Bone marrow (tissue), 2 donors: ENCODE measurements around the gene CFAP54.
A peak's percentile ranks its signal among the peaks of the same experiment; 100 is the strongest.
"Not testable (repeated sequence)": the region's sequence is repeated elsewhere in the genome, so short reads cannot be mapped to it uniquely, and the experiment has no call there.

ENCODE experiments used
- DNase-seq, 2 donors: peaks; one replicate each; lab custom pipeline; 2025; lab: John Stamatoyannopoulos, UW

The CFAP54 gene

DNA sequence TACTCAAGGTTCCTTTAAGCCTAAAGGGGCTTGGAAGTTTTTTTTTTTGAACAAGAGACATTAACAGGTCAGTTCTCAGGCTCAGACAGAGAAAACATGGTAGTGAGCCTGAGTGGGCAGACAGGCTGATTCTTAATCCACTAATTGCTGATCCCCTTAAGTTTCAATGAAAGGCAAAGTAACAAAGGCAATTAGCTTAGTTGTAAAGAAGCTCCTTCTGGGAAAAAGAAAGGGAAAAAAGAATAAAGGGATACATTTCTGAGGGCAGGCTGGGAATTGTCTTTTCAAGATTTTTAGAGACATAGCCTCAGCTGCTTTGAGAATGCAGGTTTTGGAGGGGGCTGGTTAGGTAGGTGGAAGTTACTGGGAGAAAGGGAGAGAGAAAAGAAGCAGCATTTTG is 133.8 kb downstream of the CFAP54 start:
- DNase-seq = no peak

DNA sequence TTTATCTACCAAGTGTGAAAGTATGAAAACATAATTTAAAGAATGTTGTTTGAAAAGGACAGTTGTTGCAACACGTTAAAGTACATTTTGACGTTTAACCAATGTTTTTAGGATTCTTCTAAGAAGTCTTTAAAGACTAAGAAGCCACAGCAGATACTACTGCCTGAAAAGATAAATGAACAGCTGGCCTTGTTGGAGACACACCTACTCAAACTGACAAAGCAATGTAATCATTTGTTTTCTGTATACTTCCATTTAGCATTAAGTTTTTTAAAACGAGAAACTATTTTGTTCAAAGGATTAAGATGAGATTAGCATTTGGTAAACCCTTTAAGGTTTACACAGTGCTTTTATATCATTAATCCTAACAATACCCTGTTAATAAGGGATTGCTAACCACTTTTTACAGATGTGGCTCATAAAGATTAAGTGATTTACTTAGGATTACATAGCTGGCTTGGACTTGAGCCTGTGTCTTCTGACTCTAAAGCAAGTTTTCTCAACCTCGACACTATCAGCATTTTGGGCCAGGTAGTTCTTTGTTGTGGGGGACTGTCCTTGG is 134.4 kb downstream of the CFAP54 start:
- no peak for DNase-seq

- DNase-seq = no peak
Observed at GRCh38 chr12:96635844-96636243, 146.5 kb downstream of the CFAP54 start.

DNA sequence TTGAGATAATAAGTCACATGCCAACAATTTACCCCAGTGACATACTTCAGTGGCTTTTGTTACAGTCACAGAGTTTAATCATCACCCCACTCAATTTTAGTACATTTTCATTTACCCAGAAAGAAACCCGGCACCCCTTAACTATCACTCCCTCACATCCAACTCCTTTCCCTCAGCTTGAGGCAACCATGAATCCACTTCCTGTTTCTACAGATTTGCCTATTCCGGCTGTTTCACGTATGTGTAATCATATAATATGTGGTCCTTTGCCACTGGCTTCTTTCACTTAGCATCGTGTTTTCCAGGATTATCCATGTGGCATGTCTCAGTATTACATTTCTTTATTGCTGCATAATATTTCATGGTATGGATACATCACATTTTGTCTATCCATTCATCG is 147.5 kb downstream of the CFAP54 start:
- no peak for DNase-seq

DNA sequence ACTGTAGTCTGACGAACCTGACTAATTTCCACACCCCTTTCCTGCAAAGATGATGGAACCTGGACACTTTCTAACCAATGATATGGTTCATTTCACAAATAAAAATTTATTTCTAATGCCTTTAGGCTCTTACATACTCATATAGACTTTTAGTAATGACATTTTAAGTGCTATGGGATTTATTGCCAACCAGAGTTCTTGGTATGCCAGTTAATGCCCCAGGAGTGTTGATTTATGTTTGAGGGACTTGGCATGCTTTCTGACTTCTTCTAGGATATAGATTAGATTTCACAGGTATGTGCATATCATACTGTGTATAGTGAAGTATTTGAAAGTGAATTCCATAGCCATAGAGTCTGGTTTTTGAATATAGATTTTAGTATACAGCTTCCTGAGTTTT is 159.5 kb downstream of the CFAP54 start:
- DNase-seq = no peak

- DNase-seq = no peak
Observed at GRCh38 chr12:96652870-96653269, 163.5 kb downstream of the CFAP54 start.

DNA sequence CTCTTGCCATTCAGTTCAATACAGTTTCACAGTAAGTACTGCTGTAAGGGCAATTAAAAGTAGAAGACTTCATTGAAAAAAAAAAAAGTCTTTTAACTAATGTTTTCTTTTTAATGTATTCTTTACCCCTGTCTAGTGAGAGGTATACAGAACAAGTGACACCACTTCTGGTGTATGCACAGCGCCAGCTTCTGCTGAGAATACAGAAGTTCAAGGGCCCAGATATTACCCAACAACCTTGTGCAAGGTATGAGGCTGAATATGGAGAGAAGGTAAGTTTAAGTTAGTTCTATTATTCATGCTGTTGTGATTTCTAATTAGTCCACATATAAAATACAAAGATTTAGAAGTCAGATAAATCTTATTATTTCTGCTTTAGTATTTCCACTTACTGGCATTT is 168.7 kb downstream of the CFAP54 start:
- no peak for DNase-seq

DNA sequence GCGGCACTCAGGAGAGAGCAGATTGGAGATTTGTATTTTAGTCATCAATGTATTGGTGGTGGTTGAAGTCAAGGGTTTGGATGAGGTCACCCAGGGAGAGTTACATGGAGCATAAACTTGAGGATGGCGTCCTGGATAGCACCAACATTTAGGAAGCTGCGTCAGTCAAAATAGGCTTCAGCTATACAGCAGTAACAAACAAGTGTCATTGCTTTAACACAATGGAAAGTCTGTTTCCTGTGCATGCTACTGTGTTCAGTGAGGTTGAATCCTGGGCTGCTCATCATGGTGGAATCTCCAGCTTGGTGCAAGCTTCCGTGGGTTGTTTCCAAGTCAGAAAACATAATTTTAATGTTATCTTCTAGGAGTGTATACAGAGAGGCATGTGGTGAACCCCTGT is 180.4 kb downstream of the CFAP54 start:
- DNase-seq = no peak

DNA sequence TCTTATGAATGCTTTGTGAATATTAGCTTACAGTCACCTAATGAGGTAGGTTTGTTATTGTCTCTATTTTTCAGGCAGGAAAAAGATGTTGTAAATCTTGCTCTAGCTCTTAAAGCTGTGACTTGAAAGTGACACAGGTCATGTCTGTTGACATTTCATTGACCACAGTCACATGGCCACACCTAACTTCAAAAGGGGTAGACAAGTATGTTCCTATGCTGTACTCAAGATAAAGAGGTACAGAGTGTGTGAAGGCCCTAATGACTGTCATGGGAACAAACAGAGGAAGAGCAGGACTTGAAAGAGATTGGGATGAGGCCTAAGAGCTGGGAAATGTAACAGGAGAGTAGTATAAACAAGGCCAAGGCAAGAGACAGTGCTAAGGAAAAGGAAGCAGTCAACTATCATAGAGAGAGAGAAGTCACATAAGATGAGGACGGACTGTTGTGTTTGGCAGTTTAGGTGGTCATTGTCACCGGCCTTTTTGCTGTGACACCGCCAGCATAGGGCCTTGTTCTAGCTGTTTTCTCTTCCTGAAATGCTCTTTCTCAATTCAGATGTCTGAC is 181.0 kb downstream of the CFAP54 start:
- no peak for DNase-seq

- DNase-seq = not testable (repeated sequence)
Observed at GRCh38 chr12:96675519-96675918, 186.1 kb downstream of the CFAP54 start.

GRCh38 chr12:96677363-96677762 is 188.0 kb downstream of the CFAP54 start:
- DNase-seq = no peak

DNA sequence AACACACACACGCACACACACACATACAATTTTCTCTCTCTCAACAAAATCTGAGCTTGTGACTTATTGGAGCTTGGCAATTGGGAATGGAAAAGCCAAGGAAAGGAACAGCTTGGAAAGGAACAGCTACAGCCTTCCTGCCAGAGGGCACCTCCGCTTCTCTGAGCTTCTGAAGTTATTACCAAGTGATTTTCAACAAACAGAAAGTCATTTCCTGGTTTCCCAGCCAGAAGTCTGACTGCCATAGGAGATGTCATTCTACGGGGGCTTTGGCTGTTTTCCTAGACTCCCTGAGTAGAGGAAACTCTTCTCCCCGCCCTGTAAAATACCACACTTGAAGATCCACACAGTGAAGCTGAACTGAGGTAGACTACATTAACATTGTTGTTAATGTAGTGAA is 198.3 kb downstream of the CFAP54 start:
- DNase-seq = no peak

DNA sequence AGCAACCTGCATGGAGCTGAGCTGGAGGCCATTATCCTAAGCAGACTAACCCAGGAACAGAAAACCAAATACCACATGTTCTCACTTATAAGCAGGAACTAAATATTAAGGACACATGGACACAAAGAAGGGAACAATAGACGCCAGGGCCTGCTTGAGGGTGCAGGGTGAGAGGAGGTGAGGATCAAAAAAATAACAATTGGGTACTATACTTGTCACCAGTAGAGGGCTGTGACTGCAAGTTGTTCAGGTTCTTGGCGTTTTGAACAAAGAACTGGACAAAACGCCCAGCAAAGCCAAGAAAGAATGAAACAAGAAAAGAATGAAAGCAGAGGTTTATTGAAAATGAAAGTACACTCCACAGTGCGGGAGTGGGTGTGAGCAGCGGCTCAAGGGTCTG is 209.1 kb downstream of the CFAP54 start:
- no peak for DNase-seq

GRCh38 chr12:96698965-96699364 is 209.6 kb downstream of the CFAP54 start:
- no peak for DNase-seq

DNA sequence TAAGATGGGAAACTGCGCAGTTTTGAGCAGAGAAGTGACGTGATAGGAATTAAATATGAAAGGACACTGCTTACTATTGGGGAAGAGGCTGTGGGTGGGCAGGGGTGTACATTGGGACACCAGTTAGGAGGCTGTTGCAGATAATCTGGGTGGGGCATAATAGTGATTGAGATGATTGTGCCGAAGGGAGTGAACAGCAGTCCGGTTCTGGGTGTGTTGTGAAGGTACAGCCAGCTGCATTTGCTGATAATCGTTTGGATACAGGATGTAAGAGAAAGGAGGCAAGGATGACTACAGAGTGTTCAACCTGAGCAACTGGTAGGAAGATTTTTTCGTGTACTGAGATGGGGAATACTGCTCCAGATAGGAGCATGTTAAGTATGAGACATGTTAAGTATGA is 212.5 kb downstream of the CFAP54 start:
- no peak for DNase-seq

GRCh38 chr12:96710127-96710745 is 220.9 kb downstream of the CFAP54 start:
- no peak for DNase-seq

DNA sequence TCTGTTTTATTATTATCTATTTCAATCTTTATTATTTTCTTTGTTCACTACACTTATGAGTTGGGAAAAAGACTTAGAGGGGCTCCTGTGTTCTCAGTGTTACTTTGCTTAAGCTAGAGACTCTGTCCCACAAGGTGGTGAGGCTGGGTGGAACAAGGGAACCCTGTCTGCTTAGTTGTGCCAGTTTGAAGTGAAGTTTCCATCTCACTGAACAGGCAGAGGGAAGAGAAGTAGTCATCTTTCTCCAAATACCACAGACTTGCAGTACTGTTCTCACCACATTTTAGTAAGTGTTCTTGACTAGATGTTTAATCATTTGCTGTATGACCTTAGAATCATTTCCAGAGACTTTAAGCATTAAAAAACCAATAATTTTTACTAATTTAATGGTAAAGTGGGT is 222.0 kb downstream of the CFAP54 start:
- DNase-seq = no peak

GRCh38 chr12:96714199-96714598 is 224.8 kb downstream of the CFAP54 start:
- DNase-seq = no peak

GRCh38 chr12:96719660-96720362 is 230.4 kb downstream of the CFAP54 start:
- DNase-seq = peak in 1 of 2 donors; percentile 64

DNA sequence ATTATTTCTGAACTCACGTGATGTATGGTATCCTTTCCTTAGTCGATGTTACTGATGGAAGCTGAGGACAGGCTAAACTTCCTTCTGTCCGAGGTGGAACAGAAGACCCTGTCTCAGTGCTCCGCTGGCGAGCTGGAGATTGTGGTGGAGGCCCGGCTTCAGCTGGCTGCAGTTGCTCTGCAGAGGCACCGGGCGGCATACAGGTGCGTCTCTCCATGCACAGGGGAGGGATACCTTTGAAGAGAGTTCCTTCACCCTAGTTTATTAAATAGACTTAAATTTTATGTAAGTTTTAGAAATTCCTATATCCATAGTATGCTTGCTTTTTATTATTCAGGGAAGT is 231.0 kb downstream of the CFAP54 start:
- DNase-seq = no peak

DNA sequence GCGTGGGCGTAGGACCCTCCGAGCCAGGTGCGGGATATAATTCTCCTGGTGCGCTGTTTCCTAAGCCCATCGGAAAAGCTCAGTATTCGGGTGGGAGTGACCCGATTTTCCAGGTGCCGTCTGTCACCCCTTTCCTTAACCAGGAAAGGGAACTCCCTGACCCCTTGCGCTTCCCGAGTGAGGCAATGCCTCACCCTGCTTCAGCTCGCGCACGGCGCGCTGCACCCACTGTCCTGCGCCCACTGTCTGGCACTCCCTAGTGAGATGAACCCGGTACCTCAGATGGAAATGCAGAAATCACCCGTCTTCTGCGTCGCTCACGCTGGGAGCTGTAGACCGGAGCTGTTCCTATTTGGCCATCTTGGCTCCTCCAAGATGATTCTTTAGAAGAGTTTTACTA is 240.1 kb downstream of the CFAP54 start:
- not testable (repeated sequence) for DNase-seq

- DNase-seq = no peak
Observed at GRCh38 chr12:96729886-96730285, 240.5 kb downstream of the CFAP54 start.

DNA sequence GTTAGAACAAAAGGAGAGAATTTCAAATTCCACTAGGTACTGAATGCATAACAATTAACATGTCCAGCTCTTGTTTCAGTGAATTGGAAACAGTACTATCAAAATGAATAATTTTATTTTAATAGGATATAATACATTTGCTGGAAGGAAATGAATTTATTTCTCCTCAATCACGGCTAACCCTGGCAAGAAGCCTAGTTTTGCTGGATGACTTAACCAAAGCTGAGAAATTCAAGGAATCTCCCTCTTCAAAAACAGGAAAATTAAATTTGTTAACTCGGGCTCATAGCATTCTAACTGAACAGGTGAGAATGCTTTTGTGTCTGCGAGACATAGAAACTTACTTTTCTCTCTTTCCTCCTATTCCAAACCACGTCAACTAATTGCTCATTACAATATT is 254.2 kb downstream of the CFAP54 start:
- DNase-seq = no peak
